Measurements from ENCODE around the gene STK39. TPM values are rescaled to one million over a fixed set of nuclear protein-coding genes. Genes with fewer than 3 reads are reported as not detected.

Gene STK39
- total and polyA plus RNA-seq, 9 of the 15 experiments (the other 6 are each of a cell fraction or from before 2014, with no cell fraction given): 0.19 to 0.76 (median 0.51) TPM

- Histone ChIP-seq H3K4me1 (replicated peaks in 1 of 2; ENCODE audit: control insufficient read depth in 2 of 2, insufficient read depth in 2 of 2, low read length in 2 of 2) (no peaks in the 10 kb centered on the region), H3K79me2 (ENCODE audit: control insufficient read depth, insufficient read depth, low read length) (no peaks in the 10 kb centered on the region), H3K27me3 (ENCODE audit: control insufficient read depth in 2 of 2, insufficient read depth in 2 of 2, low read length in 2 of 2) (peaks cover 2 to 8% of the 10 kb centered on the region in 2 experiments; a peak in 3 of 5 replicates), H2AFZ (ENCODE audit: low read depth, low read length) (no peak overlapping the region), H3K9me3 (replicated peaks; ENCODE audit: control insufficient read depth, insufficient read depth, low read depth, low read length) (no peaks in the 10 kb centered on the region), H3K9ac (ENCODE audit: insufficient read depth in 1 of 2, low read depth in 2 of 2, low read length in 2 of 2) (no peak overlapping the region), H3K36me3 (ENCODE audit: control insufficient read depth, insufficient read depth, low read length) (no peaks in the 10 kb centered on the region), H3K4me3 (no peak overlapping the region), H3K27ac (ENCODE audit: extremely low read depth, low read depth, low read length) (no peak overlapping the region), H4K20me1 (replicated peaks; ENCODE audit: control insufficient read depth, insufficient read depth, low read length) (no peaks in the 10 kb centered on the region), H3K9me1 (ENCODE audit: control insufficient read depth, insufficient read depth, low read length) (no peaks in the 10 kb centered on the region), H3K4me2 (ENCODE audit: insufficient read depth, low read length) (no peak overlapping the region)
- DNase-seq (ENCODE audit: extremely low read depth in 1 of 4, low spot score in 3 of 4) (no peak), FAIRE-seq (no peak), ATAC-seq (no peak)
- CTCF ChIA-PET (ENCODE audit: low intra/inter-chr PET ratio): no interaction called here
- intact Hi-C loops (cut with micrococcal nuclease) (no loop called here), in situ Hi-C loops (cut with MboI) (no loop called here)
- POLR2A ChIA-PET: interaction anchor here (0.6 to 1.0 kb wide), 3 partner anchors 99 to 542 kb away, joined by 3 read pairs; no protein-coding TSS in a partner anchor
- TF ChIP-seq SIN3B (IDR thresholded peaks at IDR 0.05; ENCODE audit: low read depth) (no peak), PHB2 (IDR thresholded peaks at IDR 0.05; ENCODE audit: low read depth) (no peak), LARP7 (IDR thresholded peaks at IDR 0.05) (no peak), GTF2E2 (tag; IDR thresholded peaks at IDR 0.05) (no peak), HMGXB4 (CRISPR knock-in tag; IDR thresholded peaks at IDR 0.05) (no peak), ZBTB17 (CRISPR knock-in tag; IDR thresholded peaks at IDR 0.05) (no peak), SLC30A9 (CRISPR knock-in tag; IDR thresholded peaks at IDR 0.05) (no peak), CBFB (CRISPR knock-in tag; IDR thresholded peaks at IDR 0.05) (no peak), LEF1 (IDR thresholded peaks at IDR 0.05) (no peak), HOXB6 (CRISPR knock-in tag; IDR thresholded peaks at IDR 0.05; ENCODE audit: borderline replicate concordance) (no peak), ZFPM2 (CRISPR knock-in tag; IDR thresholded peaks at IDR 0.05) (no peak), FOSL1 (tag; conservative IDR thresholded peaks at IDR 0.05) (no peak), CBX8 (IDR thresholded peaks at IDR 0.05; ENCODE audit: borderline replicate concordance, extremely low read depth, low read depth, low read length, poor library complexity, severe bottlenecking) (no peak), POLR2A (conservative IDR thresholded peaks at IDR 0.05) (no peak), ZNF384 (IDR thresholded peaks at IDR 0.05; ENCODE audit: low read depth, low read length) (no peak), IFI16 (CRISPR knock-in tag; IDR thresholded peaks at IDR 0.05) (no peak), KLF13 (tag; IDR thresholded peaks at IDR 0.05; ENCODE audit: borderline replicate concordance, low read depth) (no peak), FOXA1 (IDR thresholded peaks at IDR 0.05; ENCODE audit: borderline replicate concordance) (no peak), HNRNPH1 (optimal IDR thresholded peaks at IDR 0.05; ENCODE audit: low read depth, low read length) (no peak)
- WGBS (ENCODE audit: insufficient coverage, low coverage, missing lambda C conversion rate): 0% methylated on average over 6 of the region's 6 CpGs
- no TSS peak for BruUV-seq (replicated peaks)
Observed at GRCh38 chr2:168062054-168062453, 185.3 kb downstream of the STK39 start.

Data from K562 (cell line).